ENCODE results near the gene ST8SIA2. TPM values are rescaled to one million over a fixed set of nuclear protein-coding genes. Genes with fewer than 3 reads are reported as not detected.
A peak's percentile ranks its signal among the peaks of the same experiment; 100 is the strongest.

The ST8SIA2 gene, protein sequence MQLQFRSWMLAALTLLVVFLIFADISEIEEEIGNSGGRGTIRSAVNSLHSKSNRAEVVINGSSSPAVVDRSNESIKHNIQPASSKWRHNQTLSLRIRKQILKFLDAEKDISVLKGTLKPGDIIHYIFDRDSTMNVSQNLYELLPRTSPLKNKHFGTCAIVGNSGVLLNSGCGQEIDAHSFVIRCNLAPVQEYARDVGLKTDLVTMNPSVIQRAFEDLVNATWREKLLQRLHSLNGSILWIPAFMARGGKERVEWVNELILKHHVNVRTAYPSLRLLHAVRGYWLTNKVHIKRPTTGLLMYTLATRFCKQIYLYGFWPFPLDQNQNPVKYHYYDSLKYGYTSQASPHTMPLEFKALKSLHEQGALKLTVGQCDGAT
- not detected in 2 replicates for total RNA-seq (2014; rRNA removed; shearing (Covaris generic))

DNA sequence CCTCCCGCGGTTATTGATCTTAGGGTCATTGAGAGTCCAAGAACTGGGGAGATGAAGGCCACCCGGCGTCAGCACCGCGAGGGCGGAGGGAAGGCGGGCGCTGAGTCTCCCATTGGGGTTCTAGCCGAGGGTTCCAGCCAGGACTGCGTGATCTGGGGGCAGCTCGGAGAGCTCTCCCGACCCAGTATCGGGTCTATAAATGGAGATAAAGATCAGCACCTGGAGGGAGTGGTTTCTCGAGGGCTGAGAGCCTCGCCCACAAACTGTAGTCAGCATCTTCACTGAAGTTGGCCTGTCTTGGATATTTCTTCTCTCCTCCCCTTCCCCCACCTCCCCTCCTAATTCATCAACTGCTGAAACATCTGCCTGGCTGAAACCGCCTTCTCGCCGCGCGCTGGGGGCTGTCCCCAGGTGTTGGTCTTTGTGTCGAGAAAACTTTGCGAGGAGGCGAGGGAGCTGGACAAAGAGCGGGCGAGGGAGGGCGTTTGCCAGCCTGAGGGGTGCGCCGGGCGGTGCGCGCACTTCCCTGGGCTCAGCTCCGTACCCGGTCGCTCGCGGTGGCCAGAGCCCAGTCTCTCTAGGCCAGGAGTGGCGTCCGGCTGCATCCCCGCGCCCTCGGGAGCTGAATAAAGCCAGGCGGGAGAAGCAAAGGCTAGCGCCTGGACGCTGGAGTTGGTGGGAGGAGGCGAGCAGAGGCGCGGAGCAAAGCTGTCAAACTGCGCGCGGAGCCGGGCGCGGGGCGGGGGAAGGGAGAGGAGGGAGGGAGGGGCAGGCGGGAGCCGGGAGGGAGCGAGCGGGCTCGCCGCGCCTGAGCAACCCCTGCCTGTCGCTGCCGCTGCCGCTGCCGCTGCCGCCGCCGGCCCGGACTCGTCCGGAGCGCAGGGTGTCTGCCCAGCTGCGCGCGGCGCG is at the start of gene ST8SIA2:
Gene ST8SIA2, plus strand, starts transcription at position 811 of the 909 bp plus-strand sequence. CDS start 184 bp downstream, outside the sequence.
- DNase-seq (ENCODE audit: low spot score): no peak
- in situ Hi-C loops (cut with HindIII; ENCODE audit: low sequenced_read_pairs): no loop called here

DNA sequence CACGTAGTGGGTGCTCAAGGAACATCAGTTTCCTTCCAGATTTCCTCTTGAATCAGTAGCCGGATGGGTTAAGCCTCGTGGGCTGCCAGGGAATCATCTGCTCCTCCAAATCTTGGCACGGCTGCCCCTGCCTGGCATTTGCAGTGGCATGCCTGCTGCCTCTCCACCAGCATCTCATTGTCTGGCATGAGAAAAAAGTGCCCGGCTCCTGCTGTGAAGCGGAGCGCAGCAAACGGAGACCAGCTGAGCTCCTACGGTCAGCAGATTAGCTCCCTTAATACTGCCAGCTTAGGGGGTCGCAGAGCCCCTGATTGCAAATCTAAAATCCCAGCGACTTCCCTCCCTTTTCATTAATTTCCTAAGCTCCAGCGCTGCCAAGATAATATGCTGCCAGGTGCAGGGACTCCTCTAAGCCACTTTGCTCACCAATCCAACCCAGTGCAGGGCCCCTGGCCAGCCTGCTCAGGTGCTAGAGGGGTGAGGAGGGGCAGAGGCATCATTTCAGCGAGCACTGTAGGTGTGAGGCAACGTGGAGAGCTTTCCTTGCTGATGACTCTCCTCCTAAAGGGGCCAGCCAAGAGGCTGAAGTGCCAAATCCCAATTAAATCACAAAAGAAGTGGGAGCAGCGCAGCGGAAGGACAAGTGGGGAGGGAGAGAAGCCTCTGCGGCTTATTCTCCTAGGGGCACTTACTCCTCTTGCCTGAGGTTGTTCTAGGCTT is 49.6 kb upstream of the ST8SIA2 start:
- DNase-seq (ENCODE audit: low spot score): peak; percentile 95
- in situ Hi-C loops (cut with HindIII; ENCODE audit: low sequenced_read_pairs): no loop called here

DNA sequence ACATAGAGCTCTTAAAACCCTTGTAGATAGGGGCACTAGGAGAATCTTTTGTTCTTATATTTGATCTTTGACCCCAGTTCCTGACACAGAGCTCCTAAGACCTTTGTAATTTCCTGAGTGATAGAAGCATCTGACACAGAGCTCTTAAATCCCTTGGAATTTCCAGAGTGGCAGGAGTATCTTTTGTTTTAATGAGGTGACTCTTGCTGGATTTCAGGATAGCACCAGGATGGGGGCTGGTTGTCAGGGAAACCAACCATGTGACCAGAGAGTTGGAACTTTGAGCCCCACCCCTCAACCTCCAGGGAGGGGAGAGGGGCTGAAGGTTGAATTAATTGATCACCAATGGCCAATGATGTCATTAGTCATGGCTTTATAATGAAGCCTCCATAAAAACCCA is 47.6 kb upstream of the ST8SIA2 start:
- no peak for DNase-seq (ENCODE audit: low spot score)
- in situ Hi-C loops (cut with HindIII; ENCODE audit: low sequenced_read_pairs): no loop called here

DNA sequence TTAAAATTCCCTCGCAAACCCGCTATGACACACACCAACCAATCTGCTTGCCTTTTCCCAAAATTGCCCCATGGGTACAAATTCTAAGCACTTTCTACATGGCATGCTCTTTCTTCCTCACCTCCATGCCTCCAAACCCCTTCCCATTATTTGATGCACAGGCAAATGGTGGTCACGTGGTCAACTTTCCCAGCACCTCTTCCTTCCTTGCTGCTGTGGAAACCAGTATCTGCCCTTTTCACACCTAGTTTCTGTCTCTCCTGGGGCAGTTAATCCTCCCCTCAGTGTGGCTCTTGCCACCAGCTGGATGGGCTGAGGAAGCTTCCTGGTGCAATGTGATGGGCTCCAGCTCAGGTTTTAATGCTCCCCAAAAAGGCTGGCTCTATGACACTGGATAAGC is 38.4 kb upstream of the ST8SIA2 start:
- no peak for DNase-seq (ENCODE audit: low spot score)
- in situ Hi-C loops (cut with HindIII; ENCODE audit: low sequenced_read_pairs): no loop called here

DNA sequence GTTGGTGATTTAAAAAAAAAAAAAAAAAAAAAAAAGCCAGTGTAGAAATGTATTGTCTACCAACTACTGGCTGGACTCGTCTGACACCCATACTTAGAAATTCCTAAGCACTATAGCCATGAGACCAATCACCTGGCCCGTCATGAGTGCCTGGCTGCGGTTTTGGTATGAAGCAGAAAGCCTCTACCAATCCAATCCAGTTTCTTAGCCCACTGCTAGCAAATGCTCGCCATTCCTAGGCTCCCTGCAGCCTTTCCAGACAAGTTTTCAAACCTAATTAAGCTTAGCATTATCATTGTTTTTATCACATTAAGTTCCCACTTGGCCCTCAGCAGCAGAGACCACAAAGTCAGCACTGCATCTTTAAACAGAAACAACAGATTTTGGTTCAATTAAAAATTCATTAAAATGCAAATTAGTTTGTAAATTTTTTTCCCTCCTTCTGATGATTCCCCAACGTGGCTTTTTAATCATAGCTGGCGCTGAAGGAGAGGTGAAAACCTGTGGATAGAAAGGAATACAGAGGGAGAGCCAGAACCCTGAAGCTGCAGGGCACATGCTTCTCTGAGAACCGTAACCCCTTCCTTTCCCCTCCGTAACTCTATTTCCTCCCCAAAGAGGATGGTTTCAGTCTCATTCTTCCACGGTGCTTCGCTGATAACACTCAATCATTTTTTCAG is 32.2 kb upstream of the ST8SIA2 start:
- DNase-seq (ENCODE audit: low spot score): no peak

DNA sequence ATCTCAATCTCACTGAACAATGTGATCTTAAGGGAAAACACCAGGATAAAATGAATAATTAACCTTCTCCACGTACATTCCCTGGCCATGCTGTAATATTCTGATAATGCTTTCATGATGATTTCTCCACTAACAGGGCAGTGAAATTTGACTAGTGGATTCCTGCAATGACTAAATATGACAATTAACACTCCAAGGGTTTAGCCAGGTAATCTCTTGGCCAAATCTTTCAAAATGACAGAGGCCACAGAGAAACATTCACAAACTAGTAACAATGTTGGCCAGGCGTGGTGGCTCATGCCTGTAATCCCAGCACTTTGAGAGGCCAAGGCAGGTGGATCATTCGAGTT is 31.7 kb upstream of the ST8SIA2 start:
- in situ Hi-C loops (cut with HindIII; ENCODE audit: low sequenced_read_pairs): no loop called here
- DNase-seq (ENCODE audit: low spot score): no peak

More for the DNA sequence above, 32.2 kb upstream of the ST8SIA2 start:
- in situ Hi-C loops (cut with HindIII; ENCODE audit: low sequenced_read_pairs): no loop called here

DNA sequence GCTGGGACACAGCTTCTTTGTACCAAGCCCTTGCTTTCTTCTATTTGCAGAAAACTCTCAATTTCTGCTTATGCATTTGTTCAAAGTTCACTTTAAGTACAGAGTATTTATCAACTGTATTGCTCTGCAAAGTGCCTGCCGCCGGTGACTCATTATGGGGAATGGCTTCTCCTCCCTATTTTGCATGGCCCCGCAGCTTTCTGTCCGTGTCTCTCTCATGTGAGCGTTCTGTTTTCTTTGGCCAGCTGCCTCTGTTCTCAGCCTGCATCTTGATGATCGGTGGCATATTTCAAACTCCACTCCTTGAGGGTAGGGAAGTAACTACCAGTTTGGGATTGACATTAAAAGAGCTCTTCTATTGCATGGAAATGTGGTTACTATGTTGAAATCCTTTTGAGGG is 28.6 kb upstream of the ST8SIA2 start:
- in situ Hi-C loops (cut with HindIII; ENCODE audit: low sequenced_read_pairs): no loop called here
- no peak for DNase-seq (ENCODE audit: low spot score)

DNA sequence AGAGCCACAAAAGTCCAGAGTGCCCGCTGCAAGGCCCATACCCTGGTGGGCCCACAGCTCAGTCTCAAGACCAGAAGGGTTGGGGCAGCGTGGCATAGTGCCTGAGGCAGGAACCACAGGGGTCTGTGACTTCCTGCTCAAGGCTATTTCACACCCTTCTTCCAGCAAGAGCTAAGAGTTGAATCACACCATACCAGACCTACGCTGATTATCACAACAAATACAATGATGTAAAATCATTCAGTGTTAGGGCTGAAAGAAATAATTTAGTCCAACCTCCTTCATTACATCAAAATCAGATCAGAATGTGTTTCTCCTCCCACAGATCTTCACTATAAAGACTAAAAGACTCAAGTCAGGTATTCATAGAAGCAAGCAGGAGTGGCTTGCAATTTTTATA is 27.8 kb upstream of the ST8SIA2 start:
- DNase-seq (ENCODE audit: low spot score): no peak
- in situ Hi-C loops (cut with HindIII; ENCODE audit: low sequenced_read_pairs): no loop called here

DNA sequence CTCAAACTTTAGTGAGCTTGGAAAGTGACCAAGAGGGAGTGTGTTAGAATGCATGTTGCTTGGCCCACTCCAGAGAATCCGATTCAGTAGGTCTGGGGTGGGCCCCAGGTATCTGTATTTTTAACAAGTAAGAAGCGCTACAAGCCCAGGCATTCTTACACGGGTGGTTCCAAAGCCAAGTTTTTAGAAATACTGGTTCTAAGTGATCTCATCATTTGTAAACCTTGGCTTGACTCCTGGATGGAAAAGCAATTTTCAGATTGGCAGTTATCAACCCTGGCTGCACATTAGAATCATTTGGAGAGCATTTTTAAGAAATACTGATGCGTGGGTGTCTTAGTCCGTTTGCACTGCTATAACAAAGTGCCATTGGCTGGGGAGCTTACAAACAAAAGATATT is 27.3 kb upstream of the ST8SIA2 start:
- no peak for DNase-seq (ENCODE audit: low spot score)
- in situ Hi-C loops (cut with HindIII; ENCODE audit: low sequenced_read_pairs): no loop called here

DNA sequence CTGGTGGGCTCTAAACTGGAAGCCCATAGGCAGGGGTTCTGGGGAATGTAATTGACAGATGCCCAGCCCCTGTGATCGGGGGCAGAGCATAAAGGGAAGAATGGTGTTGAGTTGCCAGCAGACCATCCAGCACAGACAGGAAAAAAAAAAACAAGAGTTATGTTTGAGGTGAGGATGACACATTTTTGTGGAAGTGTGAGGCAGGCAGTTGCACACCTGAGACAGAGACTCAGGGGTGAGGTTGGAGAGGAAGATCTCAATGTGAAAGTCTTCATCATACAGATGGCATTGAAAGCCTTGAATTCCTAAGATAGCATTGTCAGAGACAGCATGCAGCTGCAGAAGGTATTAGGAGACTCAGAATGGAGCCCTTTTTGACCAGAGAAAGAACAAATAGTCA is 18.6 kb upstream of the ST8SIA2 start:
- in situ Hi-C loops (cut with HindIII; ENCODE audit: low sequenced_read_pairs): no loop called here
- DNase-seq (ENCODE audit: low spot score): no peak

DNA sequence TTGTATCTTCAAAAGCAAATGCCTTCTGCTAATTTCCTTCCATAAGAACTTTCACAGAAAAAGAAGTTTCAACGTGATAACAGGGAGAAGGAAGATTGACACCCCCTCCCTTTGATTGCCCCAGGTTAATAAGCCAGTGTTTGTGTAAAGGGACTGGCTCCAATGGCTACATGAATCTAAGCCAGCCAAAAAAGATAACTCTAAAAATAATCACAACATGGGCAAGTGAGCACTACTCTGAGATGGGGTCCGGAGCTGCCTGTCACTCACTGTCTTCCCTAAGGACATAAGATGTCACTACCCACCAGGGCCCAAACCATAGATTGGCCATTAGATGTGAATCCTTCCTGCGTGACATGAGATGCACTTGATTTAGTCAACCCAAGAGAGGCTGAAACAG is 17.6 kb upstream of the ST8SIA2 start:
- in situ Hi-C loops (cut with HindIII; ENCODE audit: low sequenced_read_pairs): no loop called here
- DNase-seq (ENCODE audit: low spot score): no peak

DNA sequence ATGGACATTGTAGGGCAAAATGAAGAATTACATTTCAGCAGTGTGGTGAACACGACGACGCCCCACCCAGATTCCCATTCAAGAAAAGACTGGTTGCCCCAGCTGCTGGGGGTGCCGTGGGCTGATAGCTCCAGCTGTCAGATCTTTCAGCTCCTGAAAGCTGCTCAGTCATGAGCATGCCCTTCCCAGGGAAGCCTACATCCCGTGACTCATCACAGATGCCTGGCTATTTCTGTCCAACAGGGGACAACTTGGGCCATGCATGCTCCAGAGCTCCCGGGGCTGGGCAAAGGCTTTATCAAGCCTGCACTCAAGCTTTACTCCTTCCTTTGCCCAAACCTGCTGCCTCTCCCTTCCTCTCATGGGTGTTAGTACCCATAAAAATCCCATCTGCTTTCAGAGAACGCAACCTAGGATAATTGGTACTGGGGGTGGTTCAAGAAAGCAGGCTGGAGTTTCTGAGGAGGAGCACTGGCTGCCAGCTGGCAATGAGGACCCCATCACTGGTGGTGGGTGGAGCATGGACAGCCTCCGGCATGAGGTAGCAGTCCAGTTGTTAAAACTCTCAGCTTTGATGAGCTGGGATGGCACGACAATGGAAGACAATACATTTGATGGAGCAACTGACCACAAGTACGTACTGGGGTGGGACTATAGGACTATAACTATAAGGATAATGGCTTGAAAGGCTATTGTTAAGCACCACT is 16.4 kb upstream of the ST8SIA2 start:
- in situ Hi-C loops (cut with HindIII; ENCODE audit: low sequenced_read_pairs): no loop called here
- no peak for DNase-seq (ENCODE audit: low spot score)

DNA sequence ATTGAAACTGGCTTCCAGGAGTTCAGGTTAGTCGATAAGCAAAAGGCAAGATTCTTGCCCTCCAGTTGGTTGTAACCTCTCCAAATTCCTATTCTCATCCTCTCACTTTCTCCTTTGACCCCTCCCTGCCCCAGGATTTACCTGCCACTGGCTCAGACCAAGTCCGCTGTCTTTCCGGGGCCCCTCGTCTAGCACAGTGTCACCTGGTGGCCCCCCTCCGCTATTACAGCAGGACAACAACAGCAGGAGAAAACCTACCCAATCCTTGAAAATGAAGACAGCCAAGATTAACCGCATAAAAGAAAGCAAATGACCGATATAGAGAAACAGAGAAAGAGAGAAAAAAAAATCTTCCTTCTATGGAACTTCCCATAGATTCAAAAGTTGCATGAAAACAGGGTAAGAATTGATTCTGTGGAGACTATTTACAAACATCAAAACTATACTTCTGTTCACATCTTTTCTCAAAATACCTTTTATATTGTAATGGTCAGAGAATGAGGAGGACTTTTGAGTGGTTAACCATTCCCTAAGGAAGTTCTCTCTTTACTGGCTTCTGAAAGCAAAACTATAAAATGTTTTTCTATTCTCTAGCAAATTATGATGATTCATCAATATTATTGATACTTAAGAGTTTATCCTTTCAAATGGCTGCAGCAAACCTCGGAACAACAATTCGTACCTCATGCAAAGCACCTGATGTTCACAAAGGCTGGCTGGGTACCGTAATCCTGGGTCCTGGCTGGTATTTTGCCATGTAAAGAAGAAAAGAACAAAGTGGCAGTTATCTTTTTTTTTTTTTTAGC is 10.0 kb upstream of the ST8SIA2 start:
- DNase-seq (ENCODE audit: low spot score): no peak
- in situ Hi-C loops (cut with HindIII; ENCODE audit: low sequenced_read_pairs): no loop called here

DNA sequence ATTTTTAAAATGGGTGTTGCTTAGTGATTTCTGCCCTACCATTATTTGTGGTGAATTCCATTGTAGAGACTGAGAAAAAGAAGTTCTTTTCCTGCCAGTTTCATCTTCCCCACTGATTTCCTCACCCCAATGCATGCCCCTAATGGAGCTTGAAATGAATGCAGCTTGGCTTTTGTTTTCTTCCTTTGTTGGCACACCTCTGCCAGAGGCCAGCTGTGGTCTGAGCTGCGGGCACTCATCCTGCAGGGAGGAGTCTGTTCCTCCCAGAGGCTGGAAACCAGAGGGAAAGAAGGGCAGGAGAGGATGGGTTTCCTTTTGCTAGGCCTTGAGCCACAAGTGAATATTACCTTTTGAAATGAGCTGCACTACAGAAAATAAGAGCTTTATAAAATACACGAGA is 9.3 kb upstream of the ST8SIA2 start:
- in situ Hi-C loops (cut with HindIII; ENCODE audit: low sequenced_read_pairs): no loop called here
- DNase-seq (ENCODE audit: low spot score): no peak

DNA sequence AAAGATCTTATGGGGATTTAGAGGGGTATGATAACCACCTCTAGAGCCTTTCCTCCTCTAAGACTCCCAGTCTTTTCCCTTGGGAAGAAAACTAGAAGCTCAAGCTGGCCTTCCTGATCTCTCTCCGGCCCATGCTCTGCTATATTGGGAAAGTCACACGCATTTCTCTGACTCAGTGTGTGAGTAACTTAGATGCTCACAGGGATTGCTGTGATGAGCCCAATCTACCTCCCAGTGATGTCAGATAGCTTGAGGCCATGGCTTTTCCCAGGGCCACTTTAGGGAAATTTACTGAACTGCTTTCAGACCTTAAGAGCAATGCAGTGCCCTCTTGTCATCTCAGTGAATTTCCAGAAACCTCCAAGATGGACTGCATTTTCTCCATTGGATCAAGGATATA is 8.6 kb upstream of the ST8SIA2 start:
- DNase-seq (ENCODE audit: low spot score): no peak
- in situ Hi-C loops (cut with HindIII; ENCODE audit: low sequenced_read_pairs): no loop called here

DNA sequence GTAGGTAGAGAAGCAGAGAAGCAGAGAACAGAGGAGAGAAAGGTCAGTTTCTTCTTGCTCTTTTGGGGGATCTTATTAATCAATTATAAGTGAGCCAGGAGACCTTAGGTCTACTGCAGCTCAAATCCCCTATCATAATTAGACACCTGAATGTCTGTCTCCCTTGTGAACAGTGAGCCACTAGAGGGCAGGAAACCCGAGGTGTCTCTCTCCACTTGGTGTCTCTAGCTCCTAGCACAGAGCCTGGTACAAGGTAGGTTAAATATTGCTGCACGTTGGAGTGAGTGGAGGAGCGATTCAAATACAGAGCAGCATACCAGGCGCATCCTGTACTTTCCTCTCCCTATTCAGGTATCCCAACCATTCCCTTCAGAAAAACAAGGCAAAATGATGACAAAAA is 2.0 kb upstream of the ST8SIA2 start:
- peak; percentile 34 for DNase-seq (ENCODE audit: low spot score)
- in situ Hi-C loops (cut with HindIII; ENCODE audit: low sequenced_read_pairs): no loop called here

DNA sequence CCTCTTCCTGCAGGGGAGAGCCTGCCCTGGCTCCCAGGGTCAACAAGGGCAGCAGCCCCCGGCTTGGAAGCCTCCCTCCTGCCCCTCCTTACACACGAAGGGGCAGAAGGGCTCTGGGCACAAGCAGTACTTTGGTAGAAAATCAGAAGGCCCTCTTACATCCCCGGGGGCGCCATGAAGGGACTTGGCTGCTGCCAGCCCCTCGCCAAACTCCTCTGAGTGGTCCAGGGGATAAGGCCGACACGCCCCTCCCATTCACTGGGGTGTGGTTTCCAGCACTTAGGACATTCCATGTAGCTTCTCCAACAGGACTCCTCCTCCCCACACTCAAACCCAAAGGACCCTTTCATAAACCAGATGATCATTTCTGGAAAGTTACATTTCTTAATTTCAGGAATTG is 1.2 kb upstream of the ST8SIA2 start:
- no peak for DNase-seq (ENCODE audit: low spot score)
- in situ Hi-C loops (cut with HindIII; ENCODE audit: low sequenced_read_pairs): no loop called here

DNA sequence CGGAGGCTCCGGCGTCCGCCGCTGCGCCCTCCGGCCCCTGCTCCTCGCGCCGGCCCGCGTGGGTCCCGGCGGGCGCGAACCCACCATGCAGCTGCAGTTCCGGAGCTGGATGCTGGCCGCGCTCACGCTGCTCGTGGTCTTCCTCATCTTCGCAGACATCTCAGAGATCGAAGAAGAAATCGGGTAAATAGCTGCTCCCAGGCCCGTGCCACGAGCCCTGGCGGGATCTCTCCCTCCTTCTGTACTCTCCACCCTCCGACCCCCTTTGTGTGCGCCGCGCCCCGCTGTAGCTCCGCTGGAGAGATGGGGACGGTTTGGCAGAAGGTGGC is 263 bp downstream of the ST8SIA2 start:
- in situ Hi-C loops (cut with HindIII; ENCODE audit: low sequenced_read_pairs): no loop called here
- DNase-seq (ENCODE audit: low spot score): no peak
